T-cell (primary cell): ENCODE results near the gene KRTAP12-1. TPM values are rescaled to one million over a fixed set of nuclear protein-coding genes. Genes with fewer than 3 reads are reported as not detected.

Experiments
- ATAC-seq, 4 experiments: fragments of 200-7000 bp in 3 of 4; fragments of 150-1000 bp in 1 of 4; cut with Tn5 transposase; replicated peaks in 1 of 4; 1 replicate in 3 of 4; 2 replicates in 1 of 4; pipeline ENCODE4 v1.10.0; 2021; ENCODE audit warnings: moderate library complexity in 3 of 4, mild to moderate bottlenecking in 2 of 4, moderate number of reproducible peaks in 1 of 4
- CTCF ChIA-PET, 2 donors: fragments of 300-600 bp; sonication (Branson Sonifier 250); formaldehyde crosslinking; loops; one replicate each; lab custom pipeline; 2022; ENCODE audit warnings: antibody characterized with exemption in 2 of 2; lab: Charles Lee
- POLR2A ChIA-PET, 2 donors: fragments of 300-600 bp; sonication (Branson Sonifier 250); formaldehyde crosslinking; loops; one replicate each; lab custom pipeline; 2022; ENCODE audit warnings: antibody characterized with exemption in 2 of 2; lab: Charles Lee
- DNase-seq, 35 experiments: peaks; one replicate each; pipeline versions ENCODE4 v3.0.0 to v3.0.0-alpha.2; 2013 to 2023
- H3K27ac ChIP-seq: one replicate; pipeline ENCODE4 v1.5.1; 2013; ENCODE audit warnings: low read length
- H3K27me3 ChIP-seq, 2 experiments: replicated peaks in 1 of 2; 1 replicate in 1 of 2; 2 replicates in 1 of 2; pipeline versions ENCODE4 v1.6.1 to v1.7.0; 2013; ENCODE audit warnings: low read length in 1 of 2, mixed read lengths in 1 of 2; ENCODE audit not compliant: control insufficient read depth in 2 of 2, insufficient read depth in 2 of 2; ENCODE audit errors: extremely low read depth in 1 of 2
- H3K36me3 ChIP-seq, 2 donors: 1 replicate in 1 of 2; 2 replicates in 1 of 2; pipeline versions ENCODE4 v1.6.1 to v1.7.0; 2013; ENCODE audit warnings: low read length in 1 of 2; ENCODE audit not compliant: control insufficient read depth in 2 of 2, insufficient read depth in 1 of 2; ENCODE audit errors: extremely low read depth in 1 of 2
- H3K4me1 ChIP-seq, 2 experiments: 1 replicate in 1 of 2; 2 replicates in 1 of 2; pipeline versions ENCODE4 v1.6.1 to v1.7.0; 2013; ENCODE audit warnings: low read length in 2 of 2, mixed read lengths in 1 of 2; ENCODE audit not compliant: insufficient read depth in 2 of 2, control insufficient read depth in 1 of 2; ENCODE audit errors: extremely low read depth in 1 of 2
- H3K4me3 ChIP-seq, 2 donors: 1 replicate in 1 of 2; 2 replicates in 1 of 2; pipeline versions ENCODE4 v1.5.1 to v1.7.0; 2013; ENCODE audit warnings: mild to moderate bottlenecking in 2 of 2, low read length in 1 of 2, moderate library complexity in 1 of 2; ENCODE audit not compliant: control insufficient read depth in 1 of 2; ENCODE audit errors: extremely low read depth in 1 of 2
- H3K9me3 ChIP-seq: 2 replicates; pipeline ENCODE4 v1.7.0; 2013
- H3K27ac Mint-ChIP-seq, 2 donors: one replicate each; pipeline ENCODE4 v1.8.0; 2020 to 2021; ENCODE audit warnings: mild to moderate bottlenecking in 2 of 2, mixed read lengths in 2 of 2
- H3K27me3 Mint-ChIP-seq, 2 donors: one replicate each; pipeline ENCODE4 v1.8.0; 2021 to 2022; ENCODE audit warnings: mixed read lengths in 2 of 2
- H3K36me3 Mint-ChIP-seq: one replicate; pipeline ENCODE4 v1.8.0; 2021; ENCODE audit warnings: mixed read lengths
- H3K4me1 Mint-ChIP-seq, 3 donors: one replicate each; pipeline ENCODE4 v1.8.0; 2020 to 2022; ENCODE audit warnings: mixed read lengths in 3 of 3, mild to moderate bottlenecking in 1 of 3
- H3K4me3 Mint-ChIP-seq, 3 donors: one replicate each; pipeline ENCODE4 v1.8.0; 2020 to 2022; ENCODE audit warnings: mild to moderate bottlenecking in 3 of 3, mixed read lengths in 3 of 3, moderate library complexity in 3 of 3
- H3K9me3 Mint-ChIP-seq, 3 donors: one replicate each; pipeline ENCODE4 v1.8.0; 2020 to 2022; ENCODE audit warnings: mixed read lengths in 3 of 3
- WGBS: methylation state at CpG from one replicate; pipeline ENCODE4 v1.1.5; 2013; ENCODE audit warnings: missing lambda C conversion rate; ENCODE audit not compliant: insufficient coverage; 5-methylcytosine and 5-hydroxymethylcytosine counted together
- total RNA-seq, 35 experiments: library from RNA in 6 of 35; stranded (reverse) in 6 of 35; fragments of 120-200 nt in 1 of 35; gene quantifications; one replicate each; pipeline versions ENCODE4 v1.2.1 to v1.2.4 and lab custom pipeline; 2013 to 2026

KRTAP12-1 gene
- total RNA-seq, 5 donors from 2014 or later (not counting 1 experiment from before 2014, with no cell fraction given): not detected

GRCh38 chr21:44709426-44710293, 27.7 kb upstream of the KRTAP12-1 start:
- peaks cover 8% of the 10 kb centered on the region for H3K36me3 Mint-ChIP-seq
- WGBS: 7% methylated on average over 42 of the region's 45 CpGs
- CTCF ChIA-PET: interaction anchor here in 1 of 2 donors (0.8 to 1.0 kb wide), 2 partner anchors 33 to 199 kb away, joined by 3 read pairs; no protein-coding TSS in a partner anchor
- H3K4me3 Mint-ChIP-seq: peak overlapping the region; percentile 15 to 71 (median 37)
- H3K9me3 ChIP-seq: no peaks in the 10 kb centered on the region
- no peak overlapping the region for H3K27ac Mint-ChIP-seq
- peaks cover 14 to 92% of the 10 kb centered on the region in 2 experiments for H3K27me3 ChIP-seq
- peaks cover 0 to 8% (median 6%) of the 10 kb centered on the region in 3 donors for H3K9me3 Mint-ChIP-seq
- DNase-seq (peak in 9 of 35 experiments; percentile 10 to 46 (median 21)), ATAC-seq (peak; percentile 46 to 68 (median 56))
- POLR2A ChIA-PET: no interaction called here
- H3K4me1 ChIP-seq: peaks cover 0 to 58% of the 10 kb centered on the region in 2 experiments
- H3K27me3 Mint-ChIP-seq: peaks cover 56 to 88% of the 10 kb centered on the region in 2 donors
- peaks cover 27 to 41% (median 27%) of the 10 kb centered on the region in 3 donors for H3K4me1 Mint-ChIP-seq
- H3K4me3 ChIP-seq: peak overlapping the region in 1 of 2 donors; percentile 19
- no peaks in the 10 kb centered on the region for H3K36me3 ChIP-seq
- no peak overlapping the region for H3K27ac ChIP-seq

GRCh38 chr21:44708866-44709425, 27.0 kb upstream of the KRTAP12-1 start:
- peak overlapping the region in 1 of 2 donors; percentile 19 for H3K4me3 ChIP-seq
- Mint-ChIP-seq H3K9me3 (peaks cover 0 to 8% (median 6%) of the 10 kb centered on the region in 3 donors), H3K36me3 (peaks cover 8% of the 10 kb centered on the region), H3K27ac (no peak overlapping the region), H3K27me3 (peaks cover 55 to 88% of the 10 kb centered on the region in 2 donors), H3K4me1 (peaks cover 26 to 40% (median 27%) of the 10 kb centered on the region in 3 donors), H3K4me3 (peak overlapping the region in 2 of 3 donors; percentile 37 to 71)
- ATAC-seq (no peak), DNase-seq (peak in 1 of 35 experiments; percentile 12)
- peaks cover 14 to 94% of the 10 kb centered on the region in 2 experiments for H3K27me3 ChIP-seq
- peaks cover 0 to 58% of the 10 kb centered on the region in 2 experiments for H3K4me1 ChIP-seq
- H3K9me3 ChIP-seq: no peaks in the 10 kb centered on the region
- no peaks in the 10 kb centered on the region for H3K36me3 ChIP-seq
- POLR2A ChIA-PET: no interaction called here
- CTCF ChIA-PET: interaction anchor here in 1 of 2 donors (1.0 kb wide), 1 partner anchor 34 kb away, joined by 3 read pairs; no protein-coding TSS in a partner anchor
- no peak overlapping the region for H3K27ac ChIP-seq
- 5% methylated on average over 10 of the region's 25 CpGs for WGBS

- ChIA-PET CTCF (no interaction called here), POLR2A (no interaction called here)
- Histone ChIP-seq H3K27ac (no peak overlapping the region), H3K4me3 (no peak overlapping the region), H3K36me3 (no peaks in the 10 kb centered on the region), H3K27me3 (peaks cover 12 to 94% of the 10 kb centered on the region in 2 experiments), H3K9me3 (no peaks in the 10 kb centered on the region), H3K4me1 (peaks cover 0 to 58% of the 10 kb centered on the region in 2 experiments)
- Mint-ChIP-seq H3K27me3 (peaks cover 50 to 86% of the 10 kb centered on the region in 2 donors), H3K4me1 (peaks cover 26 to 40% (median 27%) of the 10 kb centered on the region in 3 donors), H3K27ac (no peak overlapping the region), H3K36me3 (peaks cover 8% of the 10 kb centered on the region), H3K4me3 (peak overlapping the region in 1 of 3 donors; percentile 71), H3K9me3 (peaks cover 0 to 8% (median 6%) of the 10 kb centered on the region in 3 donors)
- 5% methylated on average over 12 of the region's 13 CpGs for WGBS
- ATAC-seq (no peak), DNase-seq (peak in 1 of 35 experiments; percentile 18)
Measured at GRCh38 chr21:44708213-44708865, 26.4 kb upstream of the KRTAP12-1 start.

- H3K27me3 ChIP-seq: peaks cover 12 to 94% of the 10 kb centered on the region in 2 experiments
- DNase-seq: peak in 1 of 35 experiments; percentile 16
- no peaks in the 10 kb centered on the region for H3K9me3 ChIP-seq
- no peaks in the 10 kb centered on the region for H3K36me3 ChIP-seq
- H3K27me3 Mint-ChIP-seq: peaks cover 50 to 87% of the 10 kb centered on the region in 2 donors
- POLR2A ChIA-PET: no interaction called here
- 9% methylated on average over 15 of the region's 46 CpGs for WGBS
- peaks cover 8% of the 10 kb centered on the region for H3K36me3 Mint-ChIP-seq
- H3K27ac Mint-ChIP-seq: no peak overlapping the region
- H3K4me1 ChIP-seq: peaks cover 0 to 52% of the 10 kb centered on the region in 2 experiments
- peaks cover 0 to 8% (median 6%) of the 10 kb centered on the region in 3 donors for H3K9me3 Mint-ChIP-seq
- peaks cover 26 to 38% (median 27%) of the 10 kb centered on the region in 3 donors for H3K4me1 Mint-ChIP-seq
- CTCF ChIA-PET: no interaction called here
- H3K4me3 Mint-ChIP-seq: peak overlapping the region in 1 of 3 donors; percentile 23
- peak overlapping the region in 1 of 2 donors; percentile 38 for H3K4me3 ChIP-seq
- no peak overlapping the region for H3K27ac ChIP-seq
- no peak for ATAC-seq
Measured at GRCh38 chr21:44706706-44707581, 25.0 kb upstream of the KRTAP12-1 start.

GRCh38 chr21:44706026-44706705, 24.2 kb upstream of the KRTAP12-1 start:
- Histone ChIP-seq H3K27ac (no peak overlapping the region), H3K36me3 (no peaks in the 10 kb centered on the region), H3K4me1 (peaks cover 0 to 44% of the 10 kb centered on the region in 2 experiments), H3K9me3 (no peaks in the 10 kb centered on the region), H3K4me3 (peak overlapping the region in 1 of 2 donors; percentile 23), H3K27me3 (peaks cover 12 to 94% of the 10 kb centered on the region in 2 experiments)
- WGBS: 15% methylated on average over 53 of the region's 54 CpGs
- ChIA-PET CTCF (no interaction called here), POLR2A (no interaction called here)
- no peak for ATAC-seq
- H3K27ac Mint-ChIP-seq: no peak overlapping the region
- H3K36me3 Mint-ChIP-seq: peaks cover 8% of the 10 kb centered on the region
- DNase-seq: peak in 1 of 35 experiments; percentile 17
- H3K4me3 Mint-ChIP-seq: no peak overlapping the region
- peaks cover 21 to 35% (median 23%) of the 10 kb centered on the region in 3 donors for H3K4me1 Mint-ChIP-seq
- peaks cover 53 to 88% of the 10 kb centered on the region in 2 donors for H3K27me3 Mint-ChIP-seq
- H3K9me3 Mint-ChIP-seq: peaks cover 0 to 8% (median 6%) of the 10 kb centered on the region in 3 donors
